H9 (cell line): ENCODE results near the gene NKAPD1. TPM values are rescaled to one million over a fixed set of nuclear protein-coding genes. Genes with fewer than 3 reads are reported as not detected.

Experiments
- DNase-seq: peaks from one replicate; pipeline ENCODE4 v3.0.0-alpha.2; 2017
- H2AFZ ChIP-seq: one replicate; pipeline ENCODE4 v1.6.1; 2013; ENCODE audit warnings: mild to moderate bottlenecking, low read length, control low read depth, moderate library complexity
- H2AK5ac ChIP-seq: 2 replicates; pipeline ENCODE4 v1.6.1; 2013; ENCODE audit warnings: low read length, control low read depth, mixed read lengths; ENCODE audit not compliant: insufficient read length
- H2BK120ac ChIP-seq: one replicate; pipeline ENCODE4 v1.6.1; 2013; ENCODE audit warnings: low read depth, mild to moderate bottlenecking, low read length, control low read depth, inconsistent platforms; ENCODE audit not compliant: poor library complexity, severe bottlenecking
- H2BK12ac ChIP-seq: 2 replicates; pipeline ENCODE4 v1.6.1; 2013; ENCODE audit warnings: low read length, control low read depth, mixed read lengths, low read depth; ENCODE audit not compliant: insufficient read length
- H2BK15ac ChIP-seq: 2 replicates; pipeline ENCODE4 v1.6.1; 2013; ENCODE audit warnings: low read depth, low read length, control low read depth
- H2BK20ac ChIP-seq: one replicate; pipeline ENCODE4 v1.6.1; 2013; ENCODE audit warnings: low read depth, mild to moderate bottlenecking, low read length, control low read depth, inconsistent platforms; ENCODE audit not compliant: poor library complexity, severe bottlenecking
- H2BK5ac ChIP-seq: 2 replicates; pipeline ENCODE4 v1.6.1; 2013; ENCODE audit warnings: low read length, control low read depth, mixed read lengths; ENCODE audit not compliant: insufficient read length
- H3K14ac ChIP-seq: 2 replicates; pipeline ENCODE4 v1.6.1; 2013; ENCODE audit warnings: low read length, control low read depth; ENCODE audit not compliant: insufficient read depth
- H3K18ac ChIP-seq: 2 replicates; pipeline ENCODE4 v1.6.1; 2013; ENCODE audit warnings: low read depth, mild to moderate bottlenecking, mixed read lengths, low read length, control low read depth; ENCODE audit not compliant: insufficient read length
- H3K23ac ChIP-seq: 2 replicates; pipeline ENCODE4 v1.6.1; 2013; ENCODE audit warnings: low read length, control low read depth, mixed read lengths, low read depth; ENCODE audit not compliant: insufficient read length
- H3K23me2 ChIP-seq: 2 replicates; pipeline ENCODE4 v1.6.1; 2013; ENCODE audit warnings: low read depth, mild to moderate bottlenecking, mixed read lengths, low read length, control low read depth; ENCODE audit not compliant: insufficient read length, poor library complexity, severe bottlenecking
- H3K27ac ChIP-seq: 2 replicates; pipeline ENCODE4 v1.5.1; 2013; ENCODE audit warnings: low read length, control low read depth, mixed read lengths, low read depth; ENCODE audit not compliant: insufficient read length
- H3K27me3 ChIP-seq: 2 replicates; pipeline ENCODE4 v1.6.1; 2013; ENCODE audit warnings: low read length, control low read depth, inconsistent platforms; ENCODE audit not compliant: insufficient read depth
- H3K4ac ChIP-seq: 2 replicates; pipeline ENCODE4 v1.6.1; 2013; ENCODE audit warnings: low read depth, mild to moderate bottlenecking, control low read depth, inconsistent platforms, low read length, moderate library complexity
- H3K4me1 ChIP-seq: 2 replicates; pipeline ENCODE4 v1.6.1; 2013; ENCODE audit warnings: low read length, control low read depth, inconsistent platforms; ENCODE audit not compliant: insufficient read depth
- H3K4me2 ChIP-seq: 2 replicates; pipeline ENCODE4 v1.6.1; 2013; ENCODE audit warnings: low read length, control low read depth, mixed read lengths; ENCODE audit not compliant: insufficient read length, insufficient read depth
- H3K56ac ChIP-seq: 2 replicates; pipeline ENCODE4 v1.6.1; 2013; ENCODE audit warnings: low read depth, mild to moderate bottlenecking, mixed read lengths, low read length, control low read depth; ENCODE audit not compliant: insufficient read length
- H3K79me1 ChIP-seq: 2 replicates; pipeline ENCODE4 v1.6.1; 2013; ENCODE audit warnings: low read depth, mild to moderate bottlenecking, moderate library complexity, low read length, control low read depth, inconsistent platforms; ENCODE audit not compliant: insufficient read depth, poor library complexity, severe bottlenecking
- H3K79me2 ChIP-seq: 2 replicates; pipeline ENCODE4 v1.6.1; 2013; ENCODE audit warnings: low read length, control low read depth, inconsistent platforms; ENCODE audit not compliant: insufficient read depth
- H3K9ac ChIP-seq: 2 replicates; pipeline ENCODE4 v1.6.1; 2013; ENCODE audit warnings: low read length, control low read depth, mixed read lengths; ENCODE audit not compliant: insufficient read length; ENCODE audit errors: extremely low read depth
- H3K9me3 ChIP-seq: one replicate; pipeline ENCODE4 v1.6.1; 2013; ENCODE audit warnings: low read depth, low read length, inconsistent platforms; ENCODE audit not compliant: control insufficient read depth
- H3T11ph ChIP-seq: one replicate; pipeline ENCODE4 v1.6.1; 2013; ENCODE audit warnings: mild to moderate bottlenecking, low read length, control low read depth, inconsistent platforms
- H4K20me1 ChIP-seq: one replicate; pipeline ENCODE4 v1.6.1; 2013; ENCODE audit not compliant: control insufficient read depth, insufficient read length, insufficient read depth
- H4K5ac ChIP-seq: 2 replicates; pipeline ENCODE4 v1.6.1; 2013; ENCODE audit warnings: low read depth, mild to moderate bottlenecking, mixed read lengths, low read length, control low read depth; ENCODE audit not compliant: insufficient read length
- H4K8ac ChIP-seq: replicated peaks from 2 replicates; pipeline ENCODE4 v1.6.1; 2013; ENCODE audit warnings: low read length, control low read depth, mixed read lengths, low read depth; ENCODE audit not compliant: insufficient read length
- H4K91ac ChIP-seq: 2 replicates; pipeline ENCODE4 v1.6.1; 2013; ENCODE audit warnings: low read depth, mild to moderate bottlenecking, moderate library complexity, mixed read lengths, low read length, control low read depth; ENCODE audit not compliant: insufficient read length
- H3K27ac Mint-ChIP-seq, 3 experiments: 2 replicates in 2 of 3; 3 replicates in 1 of 3; pipeline ENCODE4 v1.8.0; 2020 to 2021; ENCODE audit warnings: mixed read lengths in 3 of 3, mild to moderate bottlenecking in 1 of 3, moderate library complexity in 1 of 3
- H3K27me3 Mint-ChIP-seq: 2 replicates; pipeline ENCODE4 v1.8.0; 2021; ENCODE audit warnings: low read depth, mild to moderate bottlenecking, moderate library complexity, mixed read lengths
- H3K36me3 Mint-ChIP-seq, 3 experiments: 2 replicates in 2 of 3; 3 replicates in 1 of 3; pipeline ENCODE4 v1.8.0; 2020 to 2021; ENCODE audit warnings: low read depth in 3 of 3, mixed read lengths in 3 of 3; ENCODE audit not compliant: insufficient read depth in 1 of 3
- H3K4me1 Mint-ChIP-seq, 2 experiments: 2 replicates each; pipeline ENCODE4 v1.8.0; 2020; ENCODE audit warnings: mixed read lengths in 2 of 2
- H3K4me3 Mint-ChIP-seq, 2 experiments: 2 replicates in 1 of 2; 3 replicates in 1 of 2; pipeline ENCODE4 v1.8.0; 2020 to 2021; ENCODE audit warnings: mild to moderate bottlenecking in 2 of 2, mixed read lengths in 2 of 2, moderate library complexity in 1 of 2
- H3K9me3 Mint-ChIP-seq, 2 experiments: 2 replicates in 1 of 2; 3 replicates in 1 of 2; pipeline ENCODE4 v1.8.0; 2020; ENCODE audit warnings: mild to moderate bottlenecking in 2 of 2, mixed read lengths in 2 of 2, moderate library complexity in 1 of 2
- WGBS: extraction: QIAGEN DNeasy Blood & Tissue Kit; methylation state at CpG from one replicate; pipeline ENCODE4 v1.1.7; 2013; ENCODE audit warnings: missing lambda C conversion rate, low lambda C conversion rate, mixed read lengths; ENCODE audit not compliant: insufficient read length; ENCODE audit errors: extremely low coverage; 5-methylcytosine and 5-hydroxymethylcytosine counted together
- total RNA-seq: library from RNA; stranded (reverse); gene quantifications from 2 replicates; pipeline ENCODE4 v1.2.1, GENCODE V29; 2021
- TF ChIP-seq, protein P1 (sequence below): fragments of 200-600 bp; sonication (generic); conservative IDR thresholded peaks from 3 replicates; pipeline ENCODE4 v1.8.0; 2021; ENCODE audit warnings: antibody characterized with exemption, mild to moderate bottlenecking

The NKAPD1 gene
- total RNA-seq, 1 experiment from 2014 or later = 25.9 TPM

- no peaks in the 10 kb centered on the region for H3K79me1 ChIP-seq
- H3K4me2 ChIP-seq = no peak overlapping the region
- H2BK120ac ChIP-seq = no peak overlapping the region
- no peak overlapping the region for H2BK5ac ChIP-seq
- no peak overlapping the region for H4K8ac ChIP-seq
- H3K9me3 ChIP-seq = no peaks in the 10 kb centered on the region
- no peaks in the 10 kb centered on the region for H4K20me1 ChIP-seq
- H3K4ac ChIP-seq = no peak overlapping the region
- no peak overlapping the region for H2AK5ac ChIP-seq
- TF ChIP-seq, protein P1, sequence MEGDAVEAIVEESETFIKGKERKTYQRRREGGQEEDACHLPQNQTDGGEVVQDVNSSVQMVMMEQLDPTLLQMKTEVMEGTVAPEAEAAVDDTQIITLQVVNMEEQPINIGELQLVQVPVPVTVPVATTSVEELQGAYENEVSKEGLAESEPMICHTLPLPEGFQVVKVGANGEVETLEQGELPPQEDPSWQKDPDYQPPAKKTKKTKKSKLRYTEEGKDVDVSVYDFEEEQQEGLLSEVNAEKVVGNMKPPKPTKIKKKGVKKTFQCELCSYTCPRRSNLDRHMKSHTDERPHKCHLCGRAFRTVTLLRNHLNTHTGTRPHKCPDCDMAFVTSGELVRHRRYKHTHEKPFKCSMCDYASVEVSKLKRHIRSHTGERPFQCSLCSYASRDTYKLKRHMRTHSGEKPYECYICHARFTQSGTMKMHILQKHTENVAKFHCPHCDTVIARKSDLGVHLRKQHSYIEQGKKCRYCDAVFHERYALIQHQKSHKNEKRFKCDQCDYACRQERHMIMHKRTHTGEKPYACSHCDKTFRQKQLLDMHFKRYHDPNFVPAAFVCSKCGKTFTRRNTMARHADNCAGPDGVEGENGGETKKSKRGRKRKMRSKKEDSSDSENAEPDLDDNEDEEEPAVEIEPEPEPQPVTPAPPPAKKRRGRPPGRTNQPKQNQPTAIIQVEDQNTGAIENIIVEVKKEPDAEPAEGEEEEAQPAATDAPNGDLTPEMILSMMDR = no peak
- H3K36me3 Mint-ChIP-seq = peaks cover 19 to 75% (median 57%) of the 10 kb centered on the region in 3 experiments; a peak in 6 of 7 replicates
- no peak overlapping the region for H3K18ac ChIP-seq
- H3K4me1 ChIP-seq = no peaks in the 10 kb centered on the region
- H3K56ac ChIP-seq = no peak overlapping the region
- H3K27me3 Mint-ChIP-seq = no peaks in the 10 kb centered on the region
- H2BK12ac ChIP-seq = no peak overlapping the region
- H3K27ac ChIP-seq = no peak overlapping the region
- H2BK20ac ChIP-seq = no peak overlapping the region
- H3K9me3 Mint-ChIP-seq = no peaks in the 10 kb centered on the region
- no peak overlapping the region for H4K91ac ChIP-seq
- H2AFZ ChIP-seq = no peak overlapping the region
- H3K79me2 ChIP-seq = no peaks in the 10 kb centered on the region
- H2BK15ac ChIP-seq = no peak overlapping the region
- no peak overlapping the region for H3T11ph ChIP-seq
- no peak for DNase-seq
- no peaks in the 10 kb centered on the region for H3K27me3 ChIP-seq
- H4K5ac ChIP-seq = no peak overlapping the region
- no peaks in the 10 kb centered on the region for H3K4me1 Mint-ChIP-seq
- H3K23me2 ChIP-seq = no peaks in the 10 kb centered on the region
- H3K4me3 Mint-ChIP-seq = no peak overlapping the region
- no peak overlapping the region for H3K14ac ChIP-seq
- H3K27ac Mint-ChIP-seq = no peak overlapping the region
- H3K23ac ChIP-seq = no peak overlapping the region
- no peak overlapping the region for H3K9ac ChIP-seq
- no CpG with 5 or more reads among the region's 4 CpGs for WGBS
Measured at GRCh38 chr11:112057170-112057569, 16.9 kb upstream of the NKAPD1 start.
